GM12865 (cell line): ENCODE measurements around the gene POLR1G.

Experiments used
- DNase-seq: peaks from one replicate; pipeline ENCODE4 v3.0.0; 2010; ENCODE audit warnings: low read depth
- H3K4me3 ChIP-seq: 2 replicates; pipeline ENCODE4 v1.5.1; 2011; ENCODE audit warnings: mild to moderate bottlenecking, low read depth, low read length, control low read depth
- CTCF ChIP-seq: IDR thresholded peaks from 2 replicates; pipeline ENCODE4 v1.5.1; 2011; ENCODE audit warnings: low read length, control low read depth, low read depth, inconsistent platforms; ENCODE audit not compliant: insufficient read depth; ENCODE audit errors: missing control alignments

POLR1G gene

GRCh38 chr19:45400192-45400591 lies 6.3 kb upstream of the POLR1G start:
- no peak for TF ChIP-seq CTCF
- no peak for DNase-seq
- no peak overlapping the region for H3K4me3 ChIP-seq

GRCh38 chr19:45401815-45402214 lies 4.6 kb upstream of the POLR1G start:
- no peak for DNase-seq
- no peak overlapping the region for H3K4me3 ChIP-seq
- no peak for TF ChIP-seq CTCF

- no peak overlapping the region for H3K4me3 ChIP-seq
- peak; percentile 50 for TF ChIP-seq CTCF
- peak; percentile 54 for DNase-seq
These were observed 4.0 kb upstream of the POLR1G start for GRCh38 chr19:45402298-45403061.

- no peak for DNase-seq
- H3K4me3 ChIP-seq, result no peak overlapping the region
- TF ChIP-seq CTCF, result no peak
These were observed 3.2 kb upstream of the POLR1G start for GRCh38 chr19:45403272-45403671.

GRCh38 chr19:45403781-45404556 lies 2.5 kb upstream of the POLR1G start:
- H3K4me3 ChIP-seq, result peak overlapping the region; percentile 85
- peak; percentile 58 for TF ChIP-seq CTCF
- peak; percentile 73 for DNase-seq

GRCh38 chr19:45404557-45405434 lies 1.6 kb upstream of the POLR1G start, which contains the start of gene PPP1R13L:
Gene PPP1R13L, minus strand, starts transcription at chr19:45405069. Its CDS starts 6,751 bp downstream, at chr19:45398318.
- peak within 1 kb of the TSS; percentile 85 for H3K4me3 ChIP-seq
- no peak for TF ChIP-seq CTCF
- DNase-seq, result peak; percentile 58
